ENCODE results near the gene SIGLEC5.

Gene SIGLEC5

DNA sequence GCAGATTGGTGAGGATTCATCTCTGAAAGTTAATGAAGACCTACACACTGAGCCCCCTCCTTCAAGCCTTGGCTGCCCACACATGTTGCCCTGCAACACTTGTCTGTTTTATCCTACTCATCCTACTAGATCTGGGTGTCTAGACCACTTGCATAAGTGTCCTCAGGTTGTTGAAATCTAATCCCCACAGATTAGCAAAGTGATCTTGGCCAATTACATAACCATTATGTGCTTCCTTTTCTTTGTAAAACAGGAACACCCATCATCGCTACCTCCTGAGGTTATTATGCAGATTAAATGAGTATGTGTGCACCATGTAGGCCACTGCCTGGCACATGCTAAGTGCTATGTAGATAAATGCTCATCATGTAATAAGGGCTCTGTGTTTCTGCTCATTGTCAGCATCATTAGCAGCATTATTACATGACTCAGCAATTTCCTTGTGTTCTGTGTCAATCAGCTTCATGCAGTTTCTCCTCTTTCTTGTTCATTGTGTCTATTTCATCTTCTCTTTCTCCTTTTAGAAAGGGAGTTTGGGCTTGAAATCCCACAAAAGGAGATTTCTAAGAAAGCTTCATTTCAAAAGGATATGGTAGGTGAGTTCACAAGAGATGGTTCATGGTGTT, 44.0 kb downstream of the SIGLEC5 start:
- no peak for DNase-seq

DNA sequence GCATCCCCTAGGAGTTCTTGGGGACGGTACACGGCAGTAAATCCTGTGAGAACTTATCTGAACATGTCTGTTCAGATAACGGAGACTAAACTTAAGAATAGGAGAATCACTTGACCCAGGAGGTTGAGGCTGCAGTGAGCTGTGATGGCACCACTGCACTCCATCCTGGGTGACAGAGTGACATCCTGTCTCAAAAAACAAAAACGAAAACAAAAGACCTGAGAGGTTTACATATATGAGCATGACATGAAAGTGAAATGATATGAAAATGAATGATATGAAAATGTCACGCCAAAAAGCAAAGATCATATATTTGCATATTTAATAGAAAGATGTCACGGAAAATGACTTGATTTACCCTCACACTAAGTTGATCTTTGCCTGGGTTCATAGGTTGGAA, 53.4 kb downstream of the SIGLEC5 start:
- DNase-seq, result no peak

- no peak for DNase-seq
Observed at GRCh38 chr19:51573331-51573730, 56.9 kb downstream of the SIGLEC5 start.

DNA sequence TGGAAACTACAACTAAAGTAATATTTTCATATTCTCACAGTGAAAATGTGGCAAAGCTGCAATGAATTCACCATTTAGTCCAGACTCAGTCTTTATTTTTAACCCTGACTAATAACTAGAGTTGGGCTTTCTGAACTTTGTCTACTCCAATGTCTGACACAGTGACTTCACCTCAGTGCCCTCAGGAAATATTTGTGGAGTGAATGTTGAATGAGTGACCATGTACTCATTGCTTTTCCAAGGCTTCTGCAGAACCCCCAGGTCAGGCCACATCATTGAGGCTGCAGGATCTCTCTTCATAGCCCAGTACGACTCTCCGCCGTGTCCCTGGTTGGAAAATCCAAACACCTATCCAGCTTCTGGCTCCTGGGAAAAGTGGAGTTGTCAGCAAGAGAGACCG, 57.3 kb downstream of the SIGLEC5 start:
- no peak for DNase-seq

GRCh38 chr19:51572410-51572809, 57.8 kb downstream of the SIGLEC5 start:
- DNase-seq, result no peak

DNA sequence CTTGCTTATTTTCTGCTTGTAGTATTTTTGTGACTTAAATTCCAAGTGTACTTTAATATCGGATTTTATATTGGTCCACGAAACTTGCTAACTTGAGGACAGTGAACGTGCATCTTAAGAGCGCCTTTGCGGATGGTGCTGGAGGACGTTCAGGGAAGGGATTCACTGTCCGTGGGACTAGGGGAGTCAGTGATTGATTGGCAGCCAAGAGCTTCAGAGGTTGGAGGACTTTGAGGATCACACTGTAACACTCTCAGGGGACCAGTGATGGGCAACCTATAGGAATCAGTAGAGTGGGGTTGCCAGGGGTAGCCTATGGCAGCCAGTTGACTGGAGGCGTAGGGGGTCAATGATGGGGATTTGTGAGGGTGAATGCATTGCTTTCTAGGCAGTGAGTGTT, 58.6 kb downstream of the SIGLEC5 start:
- DNase-seq, result no peak

DNA sequence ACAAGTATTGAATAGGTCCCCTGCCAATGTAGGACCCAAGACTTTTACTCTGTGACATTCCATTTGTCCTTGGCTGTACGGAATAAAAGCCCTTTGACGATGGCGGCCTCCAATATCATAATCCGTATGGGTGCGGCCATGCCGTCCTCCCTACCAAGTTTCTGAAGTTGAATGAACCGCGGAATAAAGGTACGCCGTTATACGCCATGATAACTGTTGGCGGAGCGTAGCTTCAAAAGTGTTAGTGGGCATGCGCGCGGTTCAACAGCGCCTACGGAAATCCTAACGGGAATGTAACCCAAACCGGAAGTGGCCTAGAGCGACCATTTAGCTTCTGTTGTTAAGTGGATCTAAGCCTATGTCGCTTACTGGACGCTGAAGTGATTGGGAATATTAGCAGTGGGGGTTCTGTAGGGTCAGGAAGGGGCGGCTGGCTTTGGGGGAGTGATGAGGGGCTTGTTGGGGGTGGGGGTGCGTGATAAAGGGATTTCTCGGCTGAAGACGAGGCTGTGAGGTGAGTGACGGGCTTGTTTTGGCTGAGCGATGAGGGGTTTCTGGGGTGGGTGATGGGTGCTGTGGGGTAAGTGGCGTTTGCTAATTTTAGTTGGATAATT, 59.1 kb downstream of the SIGLEC5 start, which contains the start of gene ZNF175:
Gene ZNF175 (plus strand): TSS at position 322 of the 614 bp plus-strand sequence. CDS start 2,047 bp downstream, outside the sequence.
- peak; percentile 92 for DNase-seq

DNA sequence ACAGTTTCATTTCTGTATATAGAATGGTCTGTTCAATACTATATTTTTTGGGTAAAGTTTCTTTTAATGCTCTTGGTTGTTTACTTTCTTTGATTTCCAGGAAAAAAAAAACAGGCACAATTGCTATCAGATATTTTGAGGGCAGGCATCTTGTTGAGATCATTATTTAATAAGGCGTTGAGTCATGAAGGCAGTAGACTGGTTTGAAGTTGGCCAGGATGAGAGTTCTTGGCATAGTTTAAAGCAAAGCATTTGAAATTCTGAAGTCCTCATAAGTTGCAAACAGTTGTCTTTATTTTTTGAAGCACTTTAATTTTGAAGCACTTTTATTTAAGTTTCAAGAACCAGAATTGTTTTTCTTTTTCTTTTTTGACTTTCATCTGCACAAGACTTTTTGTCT, 61.7 kb downstream of the SIGLEC5 start:
- no peak for DNase-seq

GRCh38 chr19:51567583-51567982, 62.6 kb downstream of the SIGLEC5 start:
- DNase-seq, result no peak

DNA sequence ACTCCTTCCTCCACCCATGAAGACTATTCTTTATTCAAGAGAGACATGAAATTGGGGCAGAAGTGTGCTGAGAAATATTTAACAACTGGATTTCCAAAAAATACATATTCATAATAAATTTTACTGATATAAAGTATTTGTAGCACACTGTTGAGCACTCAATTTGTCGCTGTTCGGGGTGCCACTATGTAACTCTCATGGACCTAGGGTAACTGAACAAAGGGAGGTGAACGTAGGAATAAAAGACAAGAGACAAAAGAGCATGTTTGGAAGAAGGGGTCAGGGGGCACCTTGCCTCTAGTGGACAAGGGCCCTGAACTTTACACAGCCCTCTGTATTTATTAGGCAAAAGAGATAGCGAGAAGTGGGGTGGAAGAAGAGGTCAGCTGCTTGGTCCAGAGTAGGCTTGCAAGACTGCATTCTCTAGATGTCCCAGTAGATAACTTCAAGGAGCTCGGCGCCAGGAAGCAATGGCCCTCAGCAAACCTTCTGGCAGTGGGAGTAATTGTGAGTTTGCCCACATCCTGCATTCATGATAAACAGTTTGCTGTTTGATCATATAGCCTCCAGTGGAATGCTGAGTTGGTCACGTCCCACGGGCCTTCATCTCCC, 63.6 kb downstream of the SIGLEC5 start:
- DNase-seq, result no peak

GRCh38 chr19:51565583-51565982, 64.6 kb downstream of the SIGLEC5 start:
- DNase-seq, result no peak

GRCh38 chr19:51564791-51565190, 65.4 kb downstream of the SIGLEC5 start:
- DNase-seq, result peak; percentile 16
